AG20443 (cell line): ENCODE measurements around the gene GALNT17.

Source experiments
- DNase-seq: peaks from one replicate; pipeline ENCODE4 v3.0.0; 2012; ENCODE audit warnings: low spot score, mixed read lengths

Gene GALNT17

DNA sequence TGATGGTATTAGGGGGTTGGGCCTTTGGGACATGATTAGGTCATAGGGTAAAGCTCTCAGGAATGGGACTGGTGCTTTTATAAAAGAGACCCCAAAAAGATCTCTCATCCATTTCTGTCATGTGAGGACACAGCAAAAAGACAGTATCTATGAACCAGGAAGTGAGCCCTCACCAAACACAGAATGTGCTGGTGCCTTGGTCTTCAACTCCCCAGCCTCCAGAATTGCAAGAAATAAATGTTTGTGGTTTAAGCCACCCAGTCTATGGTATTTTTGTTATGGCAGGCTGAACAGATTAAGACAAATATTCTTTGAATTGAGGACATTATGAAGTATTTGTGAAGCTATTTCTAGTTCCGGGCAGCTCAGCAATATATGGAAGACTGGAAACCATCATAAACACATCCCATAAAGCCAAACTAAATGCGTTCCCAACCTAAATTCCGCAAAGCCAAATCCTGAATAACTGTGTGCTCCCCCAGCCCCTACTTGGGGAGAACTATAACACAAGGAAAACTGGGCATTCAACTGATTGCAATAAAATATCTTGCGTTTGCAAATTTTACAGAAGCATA lies 153.7 kb downstream of the GALNT17 start:
- DNase-seq = no peak

DNA sequence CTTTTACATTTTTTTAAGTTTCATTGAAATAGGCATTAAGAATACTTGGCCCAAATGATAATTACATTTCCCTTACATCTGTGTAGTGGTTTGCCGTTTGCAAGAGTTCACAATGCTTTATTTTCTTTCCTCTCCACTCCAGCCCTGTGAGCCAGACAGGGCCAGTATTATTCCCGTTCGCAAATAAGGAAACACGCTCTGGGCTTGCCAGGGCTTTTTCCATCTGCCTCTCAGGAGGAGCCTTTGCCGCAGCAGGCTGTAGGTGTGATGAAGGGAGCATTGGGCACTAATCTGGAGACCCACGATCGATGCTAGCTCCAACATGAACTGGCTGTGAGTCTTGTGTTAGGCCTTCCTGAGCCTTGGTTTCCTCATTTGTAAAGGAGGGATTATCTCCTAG lies 154.4 kb downstream of the GALNT17 start:
- DNase-seq = no peak

GRCh38 chr7:71286924-71287323 lies 155.0 kb downstream of the GALNT17 start:
- DNase-seq = no peak

GRCh38 chr7:71290452-71290851 lies 158.5 kb downstream of the GALNT17 start:
- no peak for DNase-seq

- DNase-seq = no peak
Observed at GRCh38 chr7:71298378-71298777, 166.4 kb downstream of the GALNT17 start.

GRCh38 chr7:71300086-71300485 lies 168.1 kb downstream of the GALNT17 start:
- no peak for DNase-seq

- no peak for DNase-seq
Observed at GRCh38 chr7:71300603-71301002, 168.7 kb downstream of the GALNT17 start.

GRCh38 chr7:71301167-71301566 lies 169.2 kb downstream of the GALNT17 start:
- no peak for DNase-seq

- DNase-seq = no peak
Observed at GRCh38 chr7:71303566-71303965, 171.6 kb downstream of the GALNT17 start.

GRCh38 chr7:71308096-71308495 lies 176.2 kb downstream of the GALNT17 start:
- no peak for DNase-seq

GRCh38 chr7:71311576-71311975 lies 179.6 kb downstream of the GALNT17 start:
- DNase-seq = no peak

- DNase-seq = no peak
Observed at GRCh38 chr7:71312755-71313490, 181.0 kb downstream of the GALNT17 start.

DNA sequence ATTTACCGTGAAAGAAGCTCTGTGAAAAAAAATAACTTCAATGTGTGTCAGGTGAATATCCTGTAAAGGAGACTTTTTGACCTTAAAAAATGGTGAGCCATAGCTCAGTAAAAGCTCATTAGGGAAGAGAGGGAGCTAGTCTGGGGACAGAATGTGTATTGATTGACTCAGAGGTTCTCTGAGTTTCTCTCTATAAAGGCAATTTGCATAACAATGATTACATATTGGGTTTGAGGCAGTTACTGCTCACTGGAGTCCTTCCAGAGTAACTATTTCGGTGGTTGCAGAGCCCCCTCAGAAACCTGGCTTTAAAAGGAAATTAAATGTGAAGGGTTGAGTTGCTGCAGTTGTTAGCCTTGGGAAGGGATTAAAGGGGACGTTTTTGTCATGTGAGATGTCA lies 181.6 kb downstream of the GALNT17 start:
- DNase-seq = no peak

- no peak for DNase-seq
Observed at GRCh38 chr7:71320916-71321315, 189.0 kb downstream of the GALNT17 start.

DNA sequence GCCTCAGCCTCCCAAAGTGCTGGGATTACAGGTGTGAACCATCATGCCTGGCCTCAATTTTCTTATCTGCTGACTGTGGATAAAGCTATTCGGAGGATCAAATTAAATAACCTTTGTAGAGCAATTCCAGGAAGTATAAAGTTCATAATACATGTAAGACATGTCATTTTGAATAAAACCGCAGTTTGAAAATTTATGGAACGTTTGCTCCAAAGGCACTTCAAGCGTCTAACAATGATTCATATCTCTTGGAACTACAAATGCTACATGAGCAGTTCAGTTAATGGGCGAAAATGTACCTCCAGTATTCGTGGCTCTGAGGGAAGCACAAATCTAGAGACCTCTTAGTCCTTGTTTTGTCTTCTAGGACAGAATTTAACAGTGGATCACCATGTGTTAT lies 190.3 kb downstream of the GALNT17 start:
- no peak for DNase-seq

- DNase-seq = no peak
Observed at GRCh38 chr7:71323726-71324125, 191.8 kb downstream of the GALNT17 start.

DNA sequence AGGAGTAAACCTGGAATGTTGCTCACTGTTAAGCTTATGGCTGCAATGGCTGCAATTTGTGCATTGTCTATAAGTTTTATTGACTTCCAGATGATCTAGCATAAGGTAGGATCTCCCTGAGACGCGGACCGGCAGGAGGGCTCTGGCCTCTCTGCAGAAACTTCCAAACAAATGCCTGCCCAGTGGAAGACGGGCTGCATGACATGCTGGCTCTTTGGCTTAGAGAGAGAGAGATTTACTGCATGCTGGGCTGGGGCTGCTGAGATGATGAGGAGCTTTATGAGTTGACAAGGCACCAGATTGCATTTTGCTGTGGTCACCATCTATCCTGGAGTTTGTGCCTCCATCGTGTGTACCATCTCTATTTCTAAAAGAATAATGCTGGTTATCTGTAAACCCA lies 193.2 kb downstream of the GALNT17 start:
- DNase-seq = no peak

GRCh38 chr7:71326595-71326994 lies 194.7 kb downstream of the GALNT17 start:
- DNase-seq = no peak

GRCh38 chr7:71327946-71328345 lies 196.0 kb downstream of the GALNT17 start:
- DNase-seq = no peak

DNA sequence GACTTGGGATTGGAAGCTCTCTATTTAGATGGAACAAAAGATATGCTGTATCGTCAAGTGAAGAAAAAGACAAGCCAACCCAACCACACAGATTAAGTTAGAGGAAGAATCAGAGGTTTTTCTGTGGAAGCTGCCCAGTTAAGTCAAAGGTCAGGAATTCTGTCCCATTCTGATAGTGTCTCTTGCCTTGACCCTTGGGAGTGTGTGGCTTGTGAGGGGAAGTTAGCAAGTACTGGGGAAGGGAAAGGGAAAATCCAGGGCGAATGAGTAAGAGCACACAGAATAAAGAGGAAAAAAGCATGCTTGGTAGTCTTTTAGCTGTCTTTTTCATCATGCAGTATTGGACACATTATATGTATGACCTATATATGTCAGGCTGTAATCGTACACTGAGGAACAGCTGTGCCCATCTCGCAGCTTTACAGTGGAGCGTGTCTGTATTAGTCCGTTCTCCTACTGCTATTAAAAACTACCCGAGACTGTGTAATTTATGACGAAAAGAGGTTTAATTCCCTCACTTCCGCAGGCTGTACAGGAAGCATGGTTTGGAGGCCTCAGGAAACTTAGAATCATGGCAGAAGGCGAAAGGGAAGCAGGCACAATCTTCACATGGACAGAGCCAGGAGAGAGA lies 197.2 kb downstream of the GALNT17 start:
- DNase-seq = no peak

GRCh38 chr7:71332207-71332606 lies 200.3 kb downstream of the GALNT17 start:
- DNase-seq = no peak

- no peak for DNase-seq
Observed at GRCh38 chr7:71334541-71334940, 202.6 kb downstream of the GALNT17 start.

DNA sequence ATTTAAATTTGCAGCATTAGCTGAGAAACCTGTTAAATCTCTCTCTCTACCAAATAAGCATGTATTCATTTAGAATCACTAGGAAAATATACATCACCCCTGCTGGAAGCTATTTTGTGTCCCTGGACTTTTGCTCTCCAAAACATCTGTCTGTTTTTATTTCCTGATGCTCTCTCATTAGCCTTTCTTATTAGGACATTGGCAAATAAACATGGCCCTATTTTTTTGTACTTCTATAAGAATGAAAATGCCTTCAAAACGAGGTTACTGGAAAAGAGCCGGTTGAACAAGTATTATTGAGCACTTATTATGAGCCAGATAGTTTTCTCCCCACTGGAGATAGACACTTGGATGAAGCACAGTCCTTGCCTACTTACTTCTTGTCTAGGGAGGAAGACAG lies 206.9 kb downstream of the GALNT17 start:
- no peak for DNase-seq

DNA sequence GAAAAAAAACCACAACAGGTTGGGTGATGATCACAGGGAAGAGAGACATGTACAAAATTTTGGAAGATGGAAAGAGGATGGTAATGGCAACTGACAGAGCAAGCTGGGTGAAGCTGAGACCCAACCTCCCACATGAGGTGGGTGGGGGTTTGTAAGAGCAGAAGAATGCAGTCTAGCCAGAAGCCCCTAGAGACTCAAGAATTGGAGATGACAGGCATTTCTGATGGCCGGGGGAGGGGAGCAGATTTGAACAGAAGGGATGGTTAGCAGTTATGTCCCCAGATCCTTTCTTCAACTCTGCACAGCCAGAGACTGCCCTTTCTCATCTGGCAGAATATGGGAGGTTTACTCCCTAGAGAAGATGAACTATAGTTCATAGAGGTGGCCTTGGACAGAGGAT lies 208.0 kb downstream of the GALNT17 start:
- DNase-seq = no peak
